Left lung (tissue), 10 donors: ENCODE results near the gene CCDC141. TPM values are rescaled to one million over a fixed set of nuclear protein-coding genes. Genes with fewer than 3 reads are reported as not detected.
"Not testable (repeated sequence)": the region's sequence is repeated elsewhere in the genome, so short reads cannot be mapped to it uniquely, and the experiment has no call there.

Source experiments
- ATAC-seq: fragments of 200-7000 bp; cut with Tn5 transposase; one replicate; pipeline ENCODE4 v1.9.1; 2020; ENCODE audit warnings: moderate library complexity
- DNase-seq, 4 donors: peaks; one replicate each; pipeline ENCODE4 v3.0.0-alpha.2; 2013 to 2020
- H3K27ac ChIP-seq, 2 donors: fragments of 200-600 bp; sonication (generic) in 1 of 2; one replicate each; pipeline versions ENCODE4 v1.5.0 to v1.8.0; 2020 to 2021
- H3K27me3 ChIP-seq, 2 donors: fragments of 200-600 bp; sonication (generic) in 1 of 2; one replicate each; pipeline versions ENCODE4 v1.5.0 to v1.8.0; 2020 to 2021
- H3K36me3 ChIP-seq, 2 donors: fragments of 200-600 bp; sonication (generic) in 1 of 2; one replicate each; pipeline versions ENCODE4 v1.5.0 to v1.8.0; 2020 to 2021
- H3K4me1 ChIP-seq, 2 donors: fragments of 200-600 bp; one replicate each; pipeline ENCODE4 v1.8.0; 2021
- H3K4me3 ChIP-seq, 2 donors: fragments of 200-600 bp; sonication (generic) in 1 of 2; one replicate each; pipeline versions ENCODE4 v1.5.0 to v1.8.0; 2020 to 2021; ENCODE audit warnings: mild to moderate bottlenecking in 1 of 2
- H3K9me3 ChIP-seq, 2 donors: fragments of 200-600 bp; sonication (generic) in 1 of 2; one replicate each; pipeline versions ENCODE4 v1.5.0 to v1.8.0; 2020 to 2021
- intact Hi-C, 2 donors: fragments of 100-400 bp; cut with DNase I; formaldehyde crosslinking; loops; one replicate each; pipeline versions ENCODE4 v1.11.2 to v1.14.2; 2022
- polyA plus RNA-seq, 6 donors: library from polyadenylated mRNA; unstranded; fragments of 120-200 nt; gene quantifications; one replicate each; pipeline ENCODE4 v1.2.1, GENCODE V29; 2013; ENCODE audit not compliant: insufficient read length in 6 of 6
- total RNA-seq, 2 donors: library from RNA; stranded (reverse); fragmentation: NEBNext Ultra II Directional; extraction: Animal tissue kit (Norgen Biotek cat#: 25700); gene quantifications; one replicate each; pipeline ENCODE4 v1.2.1, GENCODE V29; 2021
- TF ChIP-seq, protein P1 (sequence below), 2 donors: fragments of 200-600 bp; sonication (generic) in 1 of 2; IDR thresholded peaks; one replicate each; pipeline versions ENCODE4 v1.5.0 to v1.8.0; 2021; ENCODE audit warnings: antibody characterized with exemption in 2 of 2
- donor health status: DM: no; HTN: yes; CAD: no.
- donor health status: DM: no; HTN: no; CAD: no.

The CCDC141 gene
- total and polyA plus RNA-seq, 8 donors, result 1.6 to 29.6 (median 3.2) TPM

DNA sequence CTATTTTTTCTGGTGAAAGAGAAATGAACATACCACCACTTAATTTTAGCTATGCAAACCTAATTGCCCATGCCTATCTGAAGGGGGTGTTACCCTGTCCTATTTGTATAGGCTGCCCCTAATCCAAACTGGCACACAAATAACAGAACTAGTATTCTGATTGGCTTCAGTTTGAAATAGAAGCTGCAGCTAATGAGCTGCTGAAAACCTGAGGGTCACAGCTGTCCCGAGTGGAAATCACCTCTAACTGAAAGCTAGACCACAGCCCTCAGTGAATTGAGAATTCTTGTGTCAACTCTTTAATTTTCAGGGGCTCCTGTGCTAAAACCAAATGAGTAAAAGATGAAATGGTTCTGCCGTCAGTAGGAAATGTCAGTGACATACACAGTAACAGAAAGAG is 28.7 kb downstream of the CCDC141 start:
- DNase-seq, result no peak
- ATAC-seq, result no peak
- Histone ChIP-seq H3K4me3 (no peak overlapping the region), H3K9me3 (no peaks in the 10 kb centered on the region), H3K27me3 (no peaks in the 10 kb centered on the region), H3K36me3 (no peaks in the 10 kb centered on the region), H3K4me1 (no peaks in the 10 kb centered on the region), H3K27ac (no peak overlapping the region)
- intact Hi-C loops, result no loop called here
- TF ChIP-seq, protein P1, sequence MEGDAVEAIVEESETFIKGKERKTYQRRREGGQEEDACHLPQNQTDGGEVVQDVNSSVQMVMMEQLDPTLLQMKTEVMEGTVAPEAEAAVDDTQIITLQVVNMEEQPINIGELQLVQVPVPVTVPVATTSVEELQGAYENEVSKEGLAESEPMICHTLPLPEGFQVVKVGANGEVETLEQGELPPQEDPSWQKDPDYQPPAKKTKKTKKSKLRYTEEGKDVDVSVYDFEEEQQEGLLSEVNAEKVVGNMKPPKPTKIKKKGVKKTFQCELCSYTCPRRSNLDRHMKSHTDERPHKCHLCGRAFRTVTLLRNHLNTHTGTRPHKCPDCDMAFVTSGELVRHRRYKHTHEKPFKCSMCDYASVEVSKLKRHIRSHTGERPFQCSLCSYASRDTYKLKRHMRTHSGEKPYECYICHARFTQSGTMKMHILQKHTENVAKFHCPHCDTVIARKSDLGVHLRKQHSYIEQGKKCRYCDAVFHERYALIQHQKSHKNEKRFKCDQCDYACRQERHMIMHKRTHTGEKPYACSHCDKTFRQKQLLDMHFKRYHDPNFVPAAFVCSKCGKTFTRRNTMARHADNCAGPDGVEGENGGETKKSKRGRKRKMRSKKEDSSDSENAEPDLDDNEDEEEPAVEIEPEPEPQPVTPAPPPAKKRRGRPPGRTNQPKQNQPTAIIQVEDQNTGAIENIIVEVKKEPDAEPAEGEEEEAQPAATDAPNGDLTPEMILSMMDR (IDR thresholded peaks at IDR 0.05), result no peak

DNA sequence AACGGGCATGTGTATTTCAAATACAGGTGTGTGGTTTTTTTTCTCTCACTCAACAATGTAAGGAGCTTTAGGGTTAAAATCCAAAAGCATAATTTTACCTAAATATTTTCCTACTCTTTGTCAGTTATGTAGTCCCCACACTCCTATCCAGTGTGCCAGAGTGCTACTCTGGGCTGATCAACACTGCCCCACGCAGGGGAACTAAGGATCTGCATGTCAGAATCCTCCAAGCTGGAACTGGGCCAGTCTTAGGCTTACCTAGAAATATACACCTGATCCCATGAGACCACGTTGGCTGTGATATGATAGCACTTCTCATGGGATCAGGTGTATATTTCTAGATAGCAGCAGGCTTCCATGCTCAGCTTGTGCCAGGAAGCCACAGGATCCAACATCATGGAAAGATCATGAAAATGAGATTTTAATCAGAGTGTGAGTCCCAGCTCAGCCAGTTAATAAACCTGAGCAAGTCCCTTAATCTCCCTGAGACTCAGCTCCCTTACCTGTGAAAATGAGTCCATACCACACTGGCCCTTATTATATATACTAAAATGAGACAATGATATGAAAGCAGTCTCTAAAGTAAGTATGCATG is 29.7 kb downstream of the CCDC141 start:
- ATAC-seq (peak; percentile 86), DNase-seq (peak in 1 of 4 donors; percentile 3)
- no peak overlapping the region for H3K4me3 ChIP-seq
- H3K36me3 ChIP-seq, result no peaks in the 10 kb centered on the region
- no peaks in the 10 kb centered on the region for H3K9me3 ChIP-seq
- no peak overlapping the region for H3K27ac ChIP-seq
- no peaks in the 10 kb centered on the region for H3K27me3 ChIP-seq
- no peaks in the 10 kb centered on the region for H3K4me1 ChIP-seq
- intact Hi-C loops, result no loop called here
- TF ChIP-seq, protein P1 (IDR thresholded peaks at IDR 0.05), result peak in 1 of 2 donors; percentile 32

DNA sequence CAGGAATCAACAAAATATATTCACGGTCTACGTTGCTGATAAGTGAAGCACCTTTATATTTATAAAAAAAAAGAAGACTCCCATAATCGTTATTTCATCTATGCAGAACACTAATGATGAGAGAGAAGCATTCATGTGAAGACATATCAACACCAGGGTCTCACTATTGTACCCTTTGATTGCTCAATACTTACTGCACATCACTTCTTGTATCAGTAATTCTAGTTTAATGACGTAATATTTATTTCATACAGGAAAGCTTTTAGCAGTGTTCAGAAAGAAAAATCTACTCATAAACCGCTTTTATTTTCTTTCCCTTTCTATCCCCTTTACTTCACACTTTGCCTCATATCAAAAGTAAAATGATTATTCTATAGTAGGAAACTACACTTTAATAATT is 30.7 kb downstream of the CCDC141 start:
- no peak for DNase-seq
- TF ChIP-seq, protein P1 (IDR thresholded peaks at IDR 0.05), result no peak
- H3K9me3 ChIP-seq, result no peaks in the 10 kb centered on the region
- H3K4me3 ChIP-seq, result no peak overlapping the region
- H3K27ac ChIP-seq, result no peak overlapping the region
- no peaks in the 10 kb centered on the region for H3K4me1 ChIP-seq
- intact Hi-C loops, result no loop called here
- no peaks in the 10 kb centered on the region for H3K27me3 ChIP-seq
- ATAC-seq, result no peak
- H3K36me3 ChIP-seq, result no peaks in the 10 kb centered on the region

DNA sequence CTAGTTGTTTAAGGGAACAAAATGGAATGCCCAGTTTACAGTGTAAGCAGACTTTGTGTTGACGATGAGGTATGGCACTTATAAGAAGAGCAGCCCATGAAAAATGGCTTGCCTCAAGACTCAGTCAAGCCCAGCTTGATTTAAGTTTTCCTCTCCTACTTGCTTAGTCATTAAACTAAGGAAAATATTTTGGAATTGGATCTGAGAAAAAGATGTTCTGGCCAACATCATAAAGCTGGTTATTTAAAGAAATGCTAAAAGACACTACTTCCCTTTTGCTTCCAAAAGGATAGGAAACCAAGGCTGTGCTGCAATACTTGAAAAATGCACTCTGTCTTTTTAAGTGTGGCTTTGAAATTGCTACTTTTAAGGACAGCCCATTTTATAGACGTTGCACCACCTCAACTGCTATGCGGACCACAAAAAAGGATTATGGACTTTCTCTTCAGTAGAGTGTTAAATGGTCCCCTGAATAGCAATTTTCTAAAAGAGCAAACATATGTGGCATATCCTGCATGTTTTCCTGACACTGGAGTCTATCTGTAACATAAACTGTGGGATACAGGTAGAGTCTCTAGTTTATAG is 32.1 kb downstream of the CCDC141 start:
- ATAC-seq, result no peak
- Histone ChIP-seq H3K9me3 (no peaks in the 10 kb centered on the region), H3K27ac (no peak overlapping the region), H3K4me1 (no peaks in the 10 kb centered on the region), H3K36me3 (no peaks in the 10 kb centered on the region), H3K4me3 (no peak overlapping the region), H3K27me3 (no peaks in the 10 kb centered on the region)
- intact Hi-C loops, result no loop called here
- no peak for DNase-seq
- TF ChIP-seq, protein P1 (IDR thresholded peaks at IDR 0.05), result no peak

DNA sequence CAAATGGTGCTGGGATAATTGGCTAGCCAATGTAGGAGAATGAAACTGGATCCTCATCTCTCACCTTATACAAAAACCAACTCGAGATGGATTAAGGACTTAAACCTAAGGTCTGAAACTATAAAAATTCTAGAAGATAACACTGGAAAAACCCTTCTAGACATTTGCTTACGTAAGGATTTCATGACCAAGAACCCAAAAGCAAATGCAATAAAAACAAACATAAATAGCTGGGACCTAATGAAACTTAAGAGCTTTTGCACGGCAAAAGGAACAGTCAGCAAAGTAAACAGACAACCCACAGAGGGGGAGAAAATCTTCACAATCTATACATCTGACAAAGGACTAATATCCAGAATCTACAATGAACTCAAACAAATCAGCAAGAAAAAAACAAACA is 35.7 kb downstream of the CCDC141 start:
- H3K4me1 ChIP-seq, H3K36me3 ChIP-seq: not testable (repeated sequence)

DNA sequence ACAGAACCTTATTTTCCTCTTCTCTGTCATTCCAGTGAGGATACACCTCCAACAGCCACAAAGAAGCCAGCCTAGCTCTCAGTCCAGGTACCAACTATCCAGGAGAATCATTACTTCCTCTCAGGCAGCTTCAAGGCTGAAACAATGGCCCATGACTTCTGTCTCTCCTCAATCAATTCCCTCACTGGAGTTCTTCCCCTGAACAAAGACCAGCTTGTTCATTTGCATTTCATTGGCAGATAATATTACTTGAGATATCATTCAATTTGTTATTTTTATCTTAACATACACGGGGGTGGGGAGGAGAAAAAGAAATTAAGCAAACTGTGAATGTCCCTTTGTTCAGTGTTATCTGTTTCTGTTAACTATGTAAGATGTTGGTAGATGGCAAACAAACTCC is 44.0 kb downstream of the CCDC141 start:
- intact Hi-C loops, result no loop called here
- Histone ChIP-seq H3K27ac (no peak overlapping the region), H3K9me3 (peaks cover 0 to 7% of the 10 kb centered on the region in 2 donors), H3K36me3 (no peaks in the 10 kb centered on the region), H3K4me1 (no peaks in the 10 kb centered on the region), H3K4me3 (no peak overlapping the region), H3K27me3 (no peaks in the 10 kb centered on the region)
- no peak for ATAC-seq
- TF ChIP-seq, protein P1 (IDR thresholded peaks at IDR 0.05), result no peak
- DNase-seq, result no peak

More for the DNA sequence above, 35.7 kb downstream of the CCDC141 start:
- H3K9me3 ChIP-seq, ATAC-seq, H3K4me3 ChIP-seq, H3K27me3 ChIP-seq, H3K27ac ChIP-seq, DNase-seq, intact Hi-C loops: not testable (repeated sequence)
